Bone marrow (tissue), 2 donors: ENCODE results near the gene PFKP.
A peak's percentile ranks its signal among the peaks of the same experiment; 100 is the strongest.
"Not testable (repeated sequence)": the region's sequence is repeated elsewhere in the genome, so short reads cannot be mapped to it uniquely, and the experiment has no call there.

Experiments used
- DNase-seq, 2 donors: peaks; one replicate each; lab custom pipeline; 2025; lab: John Stamatoyannopoulos, UW

PFKP gene

GRCh38 chr10:3047596-3047995 lies 19.8 kb upstream of the PFKP start:
- DNase-seq = no peak

- no peak for DNase-seq
Observed at GRCh38 chr10:3048119-3049019, 19.0 kb upstream of the PFKP start.

GRCh38 chr10:3051692-3052091 lies 15.7 kb upstream of the PFKP start:
- DNase-seq = no peak

GRCh38 chr10:3053155-3053554 lies 14.2 kb upstream of the PFKP start:
- no peak for DNase-seq

- no peak for DNase-seq
Observed at GRCh38 chr10:3054183-3054850, 13.0 kb upstream of the PFKP start.

GRCh38 chr10:3054851-3055199 lies 12.5 kb upstream of the PFKP start:
- DNase-seq = no peak

GRCh38 chr10:3056280-3057037 lies 10.9 kb upstream of the PFKP start:
- no peak for DNase-seq

GRCh38 chr10:3057946-3058345 lies 9.4 kb upstream of the PFKP start:
- DNase-seq = no peak

GRCh38 chr10:3059974-3060373 lies 7.4 kb upstream of the PFKP start:
- DNase-seq = no peak

- DNase-seq = no peak
Observed at GRCh38 chr10:3060481-3060889, 6.9 kb upstream of the PFKP start.

GRCh38 chr10:3061323-3061898 lies 5.9 kb upstream of the PFKP start:
- not testable (repeated sequence) for DNase-seq

GRCh38 chr10:3062502-3063186 lies 4.7 kb upstream of the PFKP start:
- no peak for DNase-seq

GRCh38 chr10:3064423-3064822 lies 2.9 kb upstream of the PFKP start:
- DNase-seq = no peak

- no peak for DNase-seq
Observed at GRCh38 chr10:3065622-3066021, 1.7 kb upstream of the PFKP start.

- no peak for DNase-seq
Observed at GRCh38 chr10:3066317-3067117, 831 bp upstream of the PFKP start.

GRCh38 chr10:3067859-3068179 lies 471 bp downstream of the PFKP start:
- no peak for DNase-seq

- DNase-seq = peak; percentile 61
Observed at GRCh38 chr10:3068201-3068967, 1.0 kb downstream of the PFKP start.

- DNase-seq = no peak
Observed at GRCh38 chr10:3068968-3069737, 1.8 kb downstream of the PFKP start.

GRCh38 chr10:3069876-3070275 lies 2.5 kb downstream of the PFKP start:
- no peak for DNase-seq
